ENCODE data around the gene FDX2. TPM values are rescaled to one million over a fixed set of nuclear protein-coding genes. Genes with fewer than 3 reads are reported as not detected.

FDX2 gene
- total and polyA plus RNA-seq, 2 of the 4 experiments (the other 2 are of a cell fraction): 39.8 to 72.0 TPM

GRCh38 chr19:10278935-10279334 is 36.9 kb downstream of the FDX2 start:
- Histone ChIP-seq H2AK5ac (ENCODE audit: low read depth, low read length) (no peak overlapping the region), H4K5ac (ENCODE audit: low read depth, low read length) (no peak overlapping the region), H3K27me3 (ENCODE audit: control insufficient read depth, insufficient read depth, low read length) (no peaks in the 10 kb centered on the region), H3K9me1 (ENCODE audit: insufficient read depth, low read length) (peaks cover 5% of the 10 kb centered on the region; the same call in 1 of the 2 replicates), H3K9ac (ENCODE audit: low read depth, low read length) (no peak overlapping the region), H3K23ac (ENCODE audit: low read depth, low read length) (no peak overlapping the region), H2AK9ac (replicated peaks; ENCODE audit: low read depth, low read length, poor library complexity) (no peak overlapping the region), H3K14ac (replicated peaks; ENCODE audit: low read depth, low read length) (no peak overlapping the region), H3K56ac (ENCODE audit: extremely low read depth, insufficient read depth, low read length) (no peak overlapping the region), H2BK120ac (ENCODE audit: low read depth, low read length) (no peak overlapping the region), H4K20me1 (ENCODE audit: insufficient read depth, low read length) (no peaks in the 10 kb centered on the region), H3K4me1 (ENCODE audit: control insufficient read depth, insufficient read depth, low read length) (peaks cover 5% of the 10 kb centered on the region), H4K8ac (ENCODE audit: low read depth in 2 of 2, low read length in 2 of 2) (no peak overlapping the region), H3K79me1 (ENCODE audit: low read depth in 1 of 2, low read length in 2 of 2) (no peaks in the 10 kb centered on the region), H4K91ac (ENCODE audit: insufficient read depth, low read depth, low read length) (no peak overlapping the region), H3K18ac (ENCODE audit: low read depth, low read length) (no peak overlapping the region), H3K4ac (ENCODE audit: low read depth, low read length) (no peak overlapping the region), H3K4me2 (ENCODE audit: low read depth, low read length) (no peak overlapping the region), H3K4me3 (ENCODE audit: insufficient read depth, low read depth, low read length) (no peak overlapping the region), H2AFZ (replicated peaks; ENCODE audit: low read length, poor library complexity) (no peak overlapping the region), H2BK20ac (ENCODE audit: low read depth, low read length) (no peak overlapping the region), H3K36me3 (ENCODE audit: control insufficient read depth, insufficient read depth, low read length) (no peaks in the 10 kb centered on the region), H2BK15ac (ENCODE audit: low read depth, low read length) (no peak overlapping the region), H3K27ac (ENCODE audit: insufficient read depth, low read length) (no peak overlapping the region), H2BK5ac (ENCODE audit: low read depth, low read length, poor library complexity, severe bottlenecking) (no peak overlapping the region), H3K9me3 (ENCODE audit: control insufficient read depth, insufficient read depth, low read length) (no peaks in the 10 kb centered on the region)
- ChIA-PET CTCF (no interaction called here), POLR2A (ENCODE audit: unreplicated experiment) (no interaction called here)
- intact Hi-C loops (cut with micrococcal nuclease): no loop called here
- DNase-seq: no peak
- dilution Hi-C loops (cut with HindIII; ENCODE audit: low sequenced_read_pairs, unreplicated experiment): no loop called here
- TF ChIP-seq POLR2A (IDR thresholded peaks at IDR 0.05; ENCODE audit: low read depth, low read length) (no peak), RCOR1 (IDR thresholded peaks at IDR 0.05; ENCODE audit: insufficient replicate concordance, low read length) (no peak), FOS (IDR thresholded peaks at IDR 0.05; ENCODE audit: low read depth, low read length) (no peak), RAD21 (IDR thresholded peaks at IDR 0.05; ENCODE audit: low read length) (no peak), MAFK (IDR thresholded peaks at IDR 0.05; ENCODE audit: low read depth, low read length) (no peak), MXI1 (IDR thresholded peaks at IDR 0.05; ENCODE audit: borderline replicate concordance, low read depth, low read length) (no peak)
- ATAC-seq (ENCODE audit: low read depth): no peak
- no CpG with 5 or more reads among the region's 1 CpG for WGBS, 2 experiments (ENCODE audit: extremely low coverage in 2 of 2, insufficient read length in 1 of 2)
- BruUV-seq (replicated peaks): no TSS peak
- in situ Hi-C loops (cut with MboI; ENCODE audit: low sequenced_read_pairs): no loop called here
